WTC11 (cell line): Measurements from ENCODE around the gene EFCAB14.

Experiments
- CTCF ChIP-seq: fragments of 200-600 bp; IDR thresholded peaks from 2 replicates; pipeline ENCODE4 v1.8.0; 2022; ENCODE audit warnings: antibody characterized with exemption
- MAX ChIP-seq: sonication (generic); formaldehyde crosslinking; IDR thresholded peaks from 2 replicates; pipeline ENCODE4 v1.8.0; 2022; ENCODE audit warnings: mild to moderate bottlenecking, missing genetic modification reagents
- SP1 ChIP-seq: sonication (generic); formaldehyde crosslinking; conservative IDR thresholded peaks from 2 replicates; pipeline ENCODE4 v1.8.1; 2022; ENCODE audit warnings: missing genetic modification reagents
- ZBTB21 ChIP-seq: sonication (generic); formaldehyde crosslinking; IDR thresholded peaks from 2 replicates; pipeline ENCODE4 v1.8.1; 2023; ENCODE audit warnings: mild to moderate bottlenecking, missing genetic modification reagents, borderline replicate concordance
- TF ChIP-seq, protein P1 (sequence below): sonication (generic); formaldehyde crosslinking; conservative IDR thresholded peaks from 2 replicates; pipeline ENCODE4 v1.8.1; 2023; ENCODE audit warnings: mild to moderate bottlenecking, low read depth, missing genetic modification reagents, moderate library complexity
- TF ChIP-seq, protein P2 (sequence below): sonication (generic); formaldehyde crosslinking; IDR thresholded peaks from 2 replicates; pipeline ENCODE4 v1.8.0; 2022; ENCODE audit warnings: missing genetic modification reagents
- TF ChIP-seq, protein P3 (sequence below): sonication (generic); formaldehyde crosslinking; IDR thresholded peaks from 2 replicates; pipeline ENCODE4 v1.8.1; 2022; ENCODE audit warnings: mild to moderate bottlenecking, missing genetic modification reagents, moderate library complexity, borderline replicate concordance

DNA sequence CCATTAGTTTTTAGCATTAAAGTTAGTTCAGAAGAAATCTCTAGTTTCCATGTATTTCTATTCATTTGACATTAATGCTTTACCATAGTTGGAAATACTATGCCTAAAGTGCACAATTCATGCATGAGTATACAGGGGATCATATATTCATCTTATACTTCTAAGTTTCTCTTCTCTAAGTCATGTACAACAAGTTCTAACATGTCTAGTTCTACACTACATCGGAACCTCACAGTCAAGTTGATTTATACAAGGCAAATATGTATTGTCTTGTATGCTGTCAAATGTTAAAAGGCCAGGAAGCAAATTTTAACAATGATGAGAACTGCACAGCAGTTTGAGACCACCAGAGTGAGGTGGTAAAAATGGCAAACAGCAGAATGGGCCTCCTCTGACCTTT, 79.4 kb downstream of the EFCAB14 start:
- TF ChIP-seq, protein P1, sequence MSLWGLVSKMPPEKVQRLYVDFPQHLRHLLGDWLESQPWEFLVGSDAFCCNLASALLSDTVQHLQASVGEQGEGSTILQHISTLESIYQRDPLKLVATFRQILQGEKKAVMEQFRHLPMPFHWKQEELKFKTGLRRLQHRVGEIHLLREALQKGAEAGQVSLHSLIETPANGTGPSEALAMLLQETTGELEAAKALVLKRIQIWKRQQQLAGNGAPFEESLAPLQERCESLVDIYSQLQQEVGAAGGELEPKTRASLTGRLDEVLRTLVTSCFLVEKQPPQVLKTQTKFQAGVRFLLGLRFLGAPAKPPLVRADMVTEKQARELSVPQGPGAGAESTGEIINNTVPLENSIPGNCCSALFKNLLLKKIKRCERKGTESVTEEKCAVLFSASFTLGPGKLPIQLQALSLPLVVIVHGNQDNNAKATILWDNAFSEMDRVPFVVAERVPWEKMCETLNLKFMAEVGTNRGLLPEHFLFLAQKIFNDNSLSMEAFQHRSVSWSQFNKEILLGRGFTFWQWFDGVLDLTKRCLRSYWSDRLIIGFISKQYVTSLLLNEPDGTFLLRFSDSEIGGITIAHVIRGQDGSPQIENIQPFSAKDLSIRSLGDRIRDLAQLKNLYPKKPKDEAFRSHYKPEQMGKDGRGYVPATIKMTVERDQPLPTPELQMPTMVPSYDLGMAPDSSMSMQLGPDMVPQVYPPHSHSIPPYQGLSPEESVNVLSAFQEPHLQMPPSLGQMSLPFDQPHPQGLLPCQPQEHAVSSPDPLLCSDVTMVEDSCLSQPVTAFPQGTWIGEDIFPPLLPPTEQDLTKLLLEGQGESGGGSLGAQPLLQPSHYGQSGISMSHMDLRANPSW (CRISPR knock-in tag) = no peak
- TF ChIP-seq ZBTB21 (CRISPR knock-in tag) (no peak), SP1 (CRISPR knock-in tag) (no peak), CTCF (no peak), MAX (CRISPR knock-in tag) (no peak)
- TF ChIP-seq, protein P2, sequence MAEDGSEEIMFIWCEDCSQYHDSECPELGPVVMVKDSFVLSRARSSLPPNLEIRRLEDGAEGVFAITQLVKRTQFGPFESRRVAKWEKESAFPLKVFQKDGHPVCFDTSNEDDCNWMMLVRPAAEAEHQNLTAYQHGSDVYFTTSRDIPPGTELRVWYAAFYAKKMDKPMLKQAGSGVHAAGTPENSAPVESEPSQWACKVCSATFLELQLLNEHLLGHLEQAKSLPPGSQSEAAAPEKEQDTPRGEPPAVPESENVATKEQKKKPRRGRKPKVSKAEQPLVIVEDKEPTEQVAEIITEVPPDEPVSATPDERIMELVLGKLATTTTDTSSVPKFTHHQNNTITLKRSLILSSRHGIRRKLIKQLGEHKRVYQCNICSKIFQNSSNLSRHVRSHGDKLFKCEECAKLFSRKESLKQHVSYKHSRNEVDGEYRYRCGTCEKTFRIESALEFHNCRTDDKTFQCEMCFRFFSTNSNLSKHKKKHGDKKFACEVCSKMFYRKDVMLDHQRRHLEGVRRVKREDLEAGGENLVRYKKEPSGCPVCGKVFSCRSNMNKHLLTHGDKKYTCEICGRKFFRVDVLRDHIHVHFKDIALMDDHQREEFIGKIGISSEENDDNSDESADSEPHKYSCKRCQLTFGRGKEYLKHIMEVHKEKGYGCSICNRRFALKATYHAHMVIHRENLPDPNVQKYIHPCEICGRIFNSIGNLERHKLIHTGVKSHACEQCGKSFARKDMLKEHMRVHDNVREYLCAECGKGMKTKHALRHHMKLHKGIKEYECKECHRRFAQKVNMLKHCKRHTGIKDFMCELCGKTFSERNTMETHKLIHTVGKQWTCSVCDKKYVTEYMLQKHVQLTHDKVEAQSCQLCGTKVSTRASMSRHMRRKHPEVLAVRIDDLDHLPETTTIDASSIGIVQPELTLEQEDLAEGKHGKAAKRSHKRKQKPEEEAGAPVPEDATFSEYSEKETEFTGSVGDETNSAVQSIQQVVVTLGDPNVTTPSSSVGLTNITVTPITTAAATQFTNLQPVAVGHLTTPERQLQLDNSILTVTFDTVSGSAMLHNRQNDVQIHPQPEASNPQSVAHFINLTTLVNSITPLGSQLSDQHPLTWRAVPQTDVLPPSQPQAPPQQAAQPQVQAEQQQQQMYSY (CRISPR knock-in tag) = no peak
- TF ChIP-seq, protein P3, sequence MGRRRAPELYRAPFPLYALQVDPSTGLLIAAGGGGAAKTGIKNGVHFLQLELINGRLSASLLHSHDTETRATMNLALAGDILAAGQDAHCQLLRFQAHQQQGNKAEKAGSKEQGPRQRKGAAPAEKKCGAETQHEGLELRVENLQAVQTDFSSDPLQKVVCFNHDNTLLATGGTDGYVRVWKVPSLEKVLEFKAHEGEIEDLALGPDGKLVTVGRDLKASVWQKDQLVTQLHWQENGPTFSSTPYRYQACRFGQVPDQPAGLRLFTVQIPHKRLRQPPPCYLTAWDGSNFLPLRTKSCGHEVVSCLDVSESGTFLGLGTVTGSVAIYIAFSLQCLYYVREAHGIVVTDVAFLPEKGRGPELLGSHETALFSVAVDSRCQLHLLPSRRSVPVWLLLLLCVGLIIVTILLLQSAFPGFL = no peak
